Measurements from ENCODE around the gene TRERF1. TPM values are rescaled to one million over a fixed set of nuclear protein-coding genes. Genes with fewer than 3 reads are reported as not detected.

Gene TRERF1
- total RNA-seq, 1 experiment from 2014 or later: 0.39 TPM

DNA sequence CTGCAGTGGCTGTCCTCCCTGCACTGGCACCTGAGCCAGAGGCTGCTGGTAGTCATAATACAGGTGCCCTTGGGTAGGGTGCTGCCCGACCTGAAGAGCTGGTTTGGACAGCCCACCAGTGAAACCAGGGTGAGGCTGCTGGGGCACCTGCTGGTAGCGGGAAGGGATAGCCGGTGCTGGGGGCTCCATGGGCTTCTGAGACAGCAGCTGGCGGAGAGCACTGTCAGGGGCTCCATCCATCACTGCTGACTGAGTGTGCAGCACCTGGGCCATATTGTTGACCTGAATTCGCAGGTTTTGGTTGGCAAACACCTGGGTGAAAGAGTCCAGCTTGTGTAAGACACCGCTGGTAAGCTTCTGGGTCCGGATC, 182.9 kb downstream of the TRERF1 start:
- intact Hi-C loops (cut with micrococcal nuclease; ENCODE audit: unreplicated experiment): no loop called here
- Mint-ChIP-seq H3K36me3 (ENCODE audit: insufficient read depth, unreplicated experiment) (no peaks in the 10 kb centered on the region), H3K9me3 (ENCODE audit: unreplicated experiment) (no peaks in the 10 kb centered on the region), H3K27me3 (ENCODE audit: insufficient read depth, unreplicated experiment) (no peaks in the 10 kb centered on the region), H3K27ac (ENCODE audit: unreplicated experiment) (no peak overlapping the region), H3K4me1 (ENCODE audit: low read depth, unreplicated experiment) (no peaks in the 10 kb centered on the region), H3K4me3 (ENCODE audit: unreplicated experiment) (no peak overlapping the region)
- no TSS peak for BruUV-seq (replicated peaks)
- Histone ChIP-seq H3K9me3 (no peaks in the 10 kb centered on the region), H3K36me3 (ENCODE audit: control insufficient read depth, insufficient read depth, low read length) (no peaks in the 10 kb centered on the region), H3K4me3 (ENCODE audit: low read depth, low read length) (no peak overlapping the region), H3K4me1 (no peaks in the 10 kb centered on the region), H3K27me3 (replicated peaks; ENCODE audit: control insufficient read depth, insufficient read depth, low read length) (no peaks in the 10 kb centered on the region; the same call in 1 of the 2 replicates)
- DNase-seq: no peak
- ChIA-PET CTCF (interaction anchor here (0.6 kb wide), 1 partner anchor 232 kb away, joined by 5 read pairs; no protein-coding TSS in a partner anchor), POLR2A (no interaction called here)
- no peak for TF ChIP-seq CTCF (IDR thresholded peaks at IDR 0.05; ENCODE audit: insufficient read depth in 1 of 2, low read depth in 1 of 2, low read length in 1 of 2, severe bottlenecking in 1 of 2, unreplicated experiment in 1 of 2)

DNA sequence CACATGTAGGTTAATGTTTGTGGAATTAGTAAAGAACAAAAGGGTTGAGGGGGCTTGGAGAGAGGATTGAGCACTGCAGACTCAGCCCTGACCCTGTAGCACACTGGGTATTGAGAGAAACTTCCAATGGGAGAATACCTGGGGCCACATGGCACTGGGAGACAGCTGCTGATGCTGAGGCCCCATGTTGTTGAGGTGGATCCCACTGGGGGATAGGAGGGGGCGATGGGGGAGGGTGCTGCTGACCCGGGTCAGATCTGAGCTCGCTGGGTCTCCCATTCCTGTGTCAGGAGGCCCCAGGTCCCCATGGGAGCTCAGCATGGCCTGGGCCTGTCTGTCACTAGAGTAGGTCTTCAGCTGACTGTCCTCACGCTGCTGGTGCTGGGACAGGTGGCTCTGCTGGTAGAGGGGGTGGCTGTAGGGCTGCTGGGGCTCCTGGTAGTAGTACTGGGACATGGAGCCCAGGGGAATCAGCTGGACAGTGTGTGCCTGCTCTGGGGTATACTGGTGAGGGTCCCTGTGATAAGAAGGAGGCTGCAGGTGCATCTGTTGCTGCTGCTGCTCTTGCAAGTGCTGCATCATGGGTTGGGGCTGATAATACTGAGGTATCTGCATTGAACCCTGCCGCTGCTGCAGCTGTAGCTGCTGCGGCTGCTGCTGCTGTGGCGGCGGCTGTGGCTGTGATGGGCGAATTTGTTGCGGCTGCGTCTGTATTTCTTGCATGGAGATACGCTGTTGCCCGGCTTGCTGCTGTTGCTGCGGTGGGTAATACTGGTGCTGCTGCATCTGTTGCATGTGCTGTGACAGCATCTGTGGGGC, 183.5 kb downstream of the TRERF1 start:
- no peak for DNase-seq
- Histone ChIP-seq H3K27me3 (replicated peaks; ENCODE audit: control insufficient read depth, insufficient read depth, low read length) (no peaks in the 10 kb centered on the region; the same call in 1 of the 2 replicates), H3K9me3 (no peaks in the 10 kb centered on the region), H3K4me3 (ENCODE audit: low read depth, low read length) (no peak overlapping the region), H3K4me1 (no peaks in the 10 kb centered on the region), H3K36me3 (ENCODE audit: control insufficient read depth, insufficient read depth, low read length) (no peaks in the 10 kb centered on the region)
- H3K4me1 Mint-ChIP-seq (ENCODE audit: low read depth, unreplicated experiment): no peaks in the 10 kb centered on the region
- no peak for TF ChIP-seq CTCF (IDR thresholded peaks at IDR 0.05; ENCODE audit: insufficient read depth in 1 of 2, low read depth in 1 of 2, low read length in 1 of 2, severe bottlenecking in 1 of 2, unreplicated experiment in 1 of 2)
- no peak overlapping the region for H3K27ac Mint-ChIP-seq (ENCODE audit: unreplicated experiment)
- no peaks in the 10 kb centered on the region for H3K9me3 Mint-ChIP-seq (ENCODE audit: unreplicated experiment)
- H3K36me3 Mint-ChIP-seq (ENCODE audit: insufficient read depth, unreplicated experiment): no peaks in the 10 kb centered on the region
- ChIA-PET POLR2A (no interaction called here), CTCF (interaction anchor here (0.6 kb wide), 1 partner anchor 233 kb away, joined by 5 read pairs; no protein-coding TSS in a partner anchor)
- no peak overlapping the region for H3K4me3 Mint-ChIP-seq (ENCODE audit: unreplicated experiment)
- H3K27me3 Mint-ChIP-seq (ENCODE audit: insufficient read depth, unreplicated experiment): no peaks in the 10 kb centered on the region
- no TSS peak for BruUV-seq (replicated peaks)
- intact Hi-C loops (cut with micrococcal nuclease; ENCODE audit: unreplicated experiment): no loop called here

GRCh38 chr6:42266538-42266937, 185.2 kb downstream of the TRERF1 start:
- BruUV-seq (replicated peaks): no TSS peak
- Mint-ChIP-seq H3K4me1 (ENCODE audit: low read depth, unreplicated experiment) (no peaks in the 10 kb centered on the region), H3K27ac (ENCODE audit: unreplicated experiment) (no peak overlapping the region), H3K36me3 (ENCODE audit: insufficient read depth, unreplicated experiment) (no peaks in the 10 kb centered on the region), H3K27me3 (ENCODE audit: insufficient read depth, unreplicated experiment) (no peaks in the 10 kb centered on the region), H3K4me3 (ENCODE audit: unreplicated experiment) (no peak overlapping the region), H3K9me3 (ENCODE audit: unreplicated experiment) (no peaks in the 10 kb centered on the region)
- ChIA-PET POLR2A (no interaction called here), CTCF (no interaction called here)
- DNase-seq: no peak
- intact Hi-C loops (cut with micrococcal nuclease; ENCODE audit: unreplicated experiment): no loop called here
- no peaks in the 10 kb centered on the region for H3K4me1 ChIP-seq
- H3K36me3 ChIP-seq (ENCODE audit: control insufficient read depth, insufficient read depth, low read length): no peaks in the 10 kb centered on the region
- H3K4me3 ChIP-seq (ENCODE audit: low read depth, low read length): no peak overlapping the region
- no peak for TF ChIP-seq CTCF (IDR thresholded peaks at IDR 0.05; ENCODE audit: insufficient read depth in 1 of 2, low read depth in 1 of 2, low read length in 1 of 2, severe bottlenecking in 1 of 2, unreplicated experiment in 1 of 2)
- H3K27me3 ChIP-seq (replicated peaks; ENCODE audit: control insufficient read depth, insufficient read depth, low read length): no peaks in the 10 kb centered on the region; the same call in 1 of the 2 replicates
- H3K9me3 ChIP-seq: no peaks in the 10 kb centered on the region

All from Caco-2 (cell line).